Adrenal gland (tissue), 12 donors: ENCODE data around the gene SLC30A2. TPM values are rescaled to one million over a fixed set of nuclear protein-coding genes. Genes with fewer than 3 reads are reported as not detected.

ENCODE experiments used
- DNase-seq, 7 donors: peaks; one replicate each; pipeline ENCODE4 v3.0.0-alpha.2; 2019 to 2020
- H3K27ac ChIP-seq, 5 donors: fragments of 200-600 bp; sonication (generic) in 4 of 5; 1 replicate in 3 of 5; 2 replicates in 2 of 5; pipeline versions ENCODE4 v1.5.1 to v1.8.0; 2016 to 2020; ENCODE audit warnings: mild to moderate bottlenecking in 1 of 5
- H3K27me3 ChIP-seq: fragments of 200-600 bp; 2 replicates; pipeline ENCODE4 v1.8.0; 2021
- H3K36me3 ChIP-seq, 2 donors: fragments of 200-600 bp; replicated peaks in 1 of 2; 1 replicate in 1 of 2; 2 replicates in 1 of 2; pipeline versions ENCODE4 v1.5.1 to v1.8.0; 2018 to 2022
- H3K4me1 ChIP-seq, 2 donors: fragments of 200-600 bp; replicated peaks in 1 of 2; 1 replicate in 1 of 2; 2 replicates in 1 of 2; pipeline versions ENCODE4 v1.5.1 to v1.8.0; 2018 to 2021
- H3K4me3 ChIP-seq, 4 donors: fragments of 200-600 bp; sonication (generic) in 3 of 4; one replicate each; pipeline ENCODE4 v1.5.1; 2016 to 2018
- H3K9me3 ChIP-seq, 3 donors: fragments of 200-600 bp; sonication (generic) in 1 of 3; replicated peaks in 1 of 3; 1 replicate in 2 of 3; 2 replicates in 1 of 3; pipeline versions ENCODE4 v1.5.1 to v1.8.0; 2016 to 2021
- POLR2A ChIP-seq, 2 donors: fragments of 450-650 bp; IDR thresholded peaks; one replicate each; pipeline ENCODE4 v1.6.1; 2017; ENCODE audit warnings: antibody characterized with exemption in 2 of 2, mild to moderate bottlenecking in 2 of 2, moderate library complexity in 1 of 2
- WGBS, 4 donors: extraction: QIAGEN DNeasy Blood & Tissue Kit in 2 of 4; methylation state at CpG; one replicate each; pipeline versions ENCODE4 v1.1.5 to v1.1.7; 2013 to 2017; 5-methylcytosine and 5-hydroxymethylcytosine counted together
- intact Hi-C, 2 donors: fragments of 100-400 bp; cut with DNase I; formaldehyde crosslinking; loops; one replicate each; pipeline versions ENCODE4 v1.14.1 to v1.15.0; 2022 to 2023
- polyA plus RNA-seq, 3 donors: library from polyadenylated mRNA; stranded (reverse); fragments of 200-250 nt in 2 of 3; fragments of 350-450 nt in 1 of 3; fragmentation: Illumina TruSeq in 1 of 3; extraction: RNeasy Lipid Tissue Mini Kit (QIAGEN cat#74804) in 1 of 3; gene quantifications; one replicate each; pipeline ENCODE4 v1.2.3, GENCODE V29; 2013 to 2014
- total RNA-seq, 9 donors: library from RNA; depleted of rRNA in 4 of 9; stranded (reverse); fragments of >200 nt in 4 of 9; fragments of 120-200 nt in 1 of 9; fragmentation: NEBNext Ultra II Directional in 1 of 9; extraction: Animal tissue kit (Norgen Biotek cat#: 25700) in 1 of 9; gene quantifications; one replicate each; pipeline versions ENCODE4 v1.1.0 to v1.2.4, GENCODE V29; 2013 to 2023
- TF ChIP-seq, protein P1 (sequence below), 6 experiments: fragments of 450-650 bp in 4 of 6; fragments of 200-600 bp in 2 of 6; sonication (generic) in 1 of 6; IDR thresholded peaks; 1 replicate in 5 of 6; 2 replicates in 1 of 6; pipeline versions ENCODE4 v1.5.1 to v1.8.0; 2016 to 2021; ENCODE audit warnings: antibody characterized with exemption in 6 of 6, mild to moderate bottlenecking in 2 of 6, moderate library complexity in 1 of 6
- donor health status: healthy with polysubstance abuse.
- donor health status: Bipolar disorder and iron deficiency.
- donor health status: DM: yes; HTN: yes; CAD: no.
- donor health status: DM: no; HTN: no; CAD: no.
- donor health status: DM: no; HTN: no; CAD: no.
- donor health status: DM: yes; HTN: yes; CAD: no.

SLC30A2 gene
- total and polyA plus RNA-seq, 12 donors = 0.06 to 4.8 (median 0.47) TPM

- Histone ChIP-seq H3K27ac (no peak overlapping the region), H3K9me3 (no peaks in the 10 kb centered on the region), H3K27me3 (no peaks in the 10 kb centered on the region), H3K36me3 (no peaks in the 10 kb centered on the region), H3K4me1 (peaks cover 0 to 9% of the 10 kb centered on the region in 2 donors), H3K4me3 (no peak overlapping the region)
- 68 to 74% (median 71%) methylated on average over 6 of the region's 6 CpGs for WGBS, 4 donors
- TF ChIP-seq, protein P1, sequence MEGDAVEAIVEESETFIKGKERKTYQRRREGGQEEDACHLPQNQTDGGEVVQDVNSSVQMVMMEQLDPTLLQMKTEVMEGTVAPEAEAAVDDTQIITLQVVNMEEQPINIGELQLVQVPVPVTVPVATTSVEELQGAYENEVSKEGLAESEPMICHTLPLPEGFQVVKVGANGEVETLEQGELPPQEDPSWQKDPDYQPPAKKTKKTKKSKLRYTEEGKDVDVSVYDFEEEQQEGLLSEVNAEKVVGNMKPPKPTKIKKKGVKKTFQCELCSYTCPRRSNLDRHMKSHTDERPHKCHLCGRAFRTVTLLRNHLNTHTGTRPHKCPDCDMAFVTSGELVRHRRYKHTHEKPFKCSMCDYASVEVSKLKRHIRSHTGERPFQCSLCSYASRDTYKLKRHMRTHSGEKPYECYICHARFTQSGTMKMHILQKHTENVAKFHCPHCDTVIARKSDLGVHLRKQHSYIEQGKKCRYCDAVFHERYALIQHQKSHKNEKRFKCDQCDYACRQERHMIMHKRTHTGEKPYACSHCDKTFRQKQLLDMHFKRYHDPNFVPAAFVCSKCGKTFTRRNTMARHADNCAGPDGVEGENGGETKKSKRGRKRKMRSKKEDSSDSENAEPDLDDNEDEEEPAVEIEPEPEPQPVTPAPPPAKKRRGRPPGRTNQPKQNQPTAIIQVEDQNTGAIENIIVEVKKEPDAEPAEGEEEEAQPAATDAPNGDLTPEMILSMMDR (IDR thresholded peaks at IDR 0.05) = no peak
- TF ChIP-seq POLR2A (IDR thresholded peaks at IDR 0.05) = no peak
- intact Hi-C loops = no loop called here
- no peak for DNase-seq
Observed at GRCh38 chr1:26009796-26010447, 36.0 kb downstream of the SLC30A2 start.

DNA sequence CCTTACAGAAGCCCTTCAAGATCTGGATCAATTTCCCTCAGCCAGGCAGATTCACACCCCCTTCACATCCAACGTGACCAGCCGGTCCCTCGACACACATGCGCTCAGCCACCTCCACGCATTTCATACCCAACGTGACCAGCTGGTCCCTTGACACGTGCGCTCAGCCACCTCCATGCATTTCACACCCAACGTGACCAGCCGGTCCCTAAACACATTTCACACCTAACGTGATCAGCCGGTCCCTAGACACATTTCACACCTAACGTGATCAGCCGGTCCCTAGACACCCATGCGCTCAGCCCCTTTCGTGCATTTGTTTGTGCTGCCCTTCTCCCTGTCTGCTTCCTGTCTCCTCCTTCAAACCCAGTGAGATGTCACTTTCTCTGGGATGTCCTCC lies 39.2 kb downstream of the SLC30A2 start:
- H3K9me3 ChIP-seq = no peaks in the 10 kb centered on the region
- H3K27ac ChIP-seq = no peak overlapping the region
- H3K27me3 ChIP-seq = no peaks in the 10 kb centered on the region
- DNase-seq = no peak
- H3K36me3 ChIP-seq = no peaks in the 10 kb centered on the region
- WGBS, 4 donors = 86 to 92% (median 89%) methylated on average over 16 of the region's 16 CpGs
- no peak for TF ChIP-seq POLR2A (IDR thresholded peaks at IDR 0.05)
- TF ChIP-seq, protein P1 (IDR thresholded peaks at IDR 0.05) = no peak
- intact Hi-C loops = no loop called here
- H3K4me3 ChIP-seq = no peak overlapping the region
- H3K4me1 ChIP-seq = no peaks in the 10 kb centered on the region

DNA sequence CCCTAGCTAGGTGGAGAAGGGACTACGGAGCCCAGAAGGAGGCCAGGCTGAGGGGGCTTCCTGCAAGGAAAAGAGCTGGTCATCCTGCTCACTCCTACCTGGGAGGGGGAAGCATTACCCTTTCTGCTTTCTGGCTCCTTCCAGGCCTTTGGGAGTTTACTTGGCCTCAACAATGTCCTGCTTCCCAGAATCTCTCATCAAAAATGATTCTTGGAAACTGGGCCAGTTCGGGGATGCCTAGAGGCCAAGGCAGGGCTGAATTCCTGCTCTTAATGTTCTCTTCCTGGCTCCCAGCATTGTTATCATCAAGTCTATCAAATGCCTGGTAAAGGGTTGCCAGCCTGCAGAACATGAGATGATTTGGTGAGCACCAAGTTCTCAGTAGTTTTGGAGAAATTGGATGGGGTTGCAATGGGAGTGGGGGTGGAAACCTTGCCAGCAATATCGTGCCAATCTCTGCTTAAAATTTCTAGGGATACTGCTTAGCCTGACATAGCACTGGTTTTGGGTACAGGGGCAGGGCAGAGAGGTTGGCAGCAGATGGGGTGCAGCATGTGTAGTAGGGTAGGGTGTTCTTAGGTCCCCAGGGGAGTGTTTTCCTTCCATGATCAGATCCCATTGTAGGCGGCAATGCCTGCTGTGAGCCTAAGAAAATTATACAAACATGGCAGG lies 40.3 kb downstream of the SLC30A2 start:
- Histone ChIP-seq H3K27ac (peak overlapping the region in 1 of 5 donors; percentile 57), H3K4me1 (no peaks in the 10 kb centered on the region), H3K27me3 (no peaks in the 10 kb centered on the region), H3K4me3 (no peak overlapping the region), H3K36me3 (no peaks in the 10 kb centered on the region), H3K9me3 (no peaks in the 10 kb centered on the region)
- no peak for DNase-seq
- intact Hi-C loops = no loop called here
- no peak for TF ChIP-seq POLR2A (IDR thresholded peaks at IDR 0.05)
- TF ChIP-seq, protein P1 (IDR thresholded peaks at IDR 0.05) = no peak
- 63 to 72% (median 72%) methylated on average over 3 to 4 of the region's 4 CpGs for WGBS, 4 donors

GRCh38 chr1:26003756-26004155 lies 42.2 kb downstream of the SLC30A2 start:
- intact Hi-C loops = no loop called here
- TF ChIP-seq, protein P1 (IDR thresholded peaks at IDR 0.05) = no peak
- TF ChIP-seq POLR2A (IDR thresholded peaks at IDR 0.05) = no peak
- H3K4me1 ChIP-seq = peaks cover 0 to under 1% of the 10 kb centered on the region in 2 donors
- 73 to 86% (median 79%) methylated on average over 2 of the region's 2 CpGs for WGBS, 4 donors
- no peak overlapping the region for H3K27ac ChIP-seq
- H3K4me3 ChIP-seq = no peak overlapping the region
- H3K27me3 ChIP-seq = no peaks in the 10 kb centered on the region
- H3K36me3 ChIP-seq = no peaks in the 10 kb centered on the region
- no peaks in the 10 kb centered on the region for H3K9me3 ChIP-seq
- DNase-seq = no peak
